NCI-H774 (cell line): ENCODE results near the gene ATG101.

ENCODE experiments used
- DNase-seq: peaks from one replicate; lab custom pipeline; 2025; lab: John Stamatoyannopoulos, UW

The ATG101 gene

DNA sequence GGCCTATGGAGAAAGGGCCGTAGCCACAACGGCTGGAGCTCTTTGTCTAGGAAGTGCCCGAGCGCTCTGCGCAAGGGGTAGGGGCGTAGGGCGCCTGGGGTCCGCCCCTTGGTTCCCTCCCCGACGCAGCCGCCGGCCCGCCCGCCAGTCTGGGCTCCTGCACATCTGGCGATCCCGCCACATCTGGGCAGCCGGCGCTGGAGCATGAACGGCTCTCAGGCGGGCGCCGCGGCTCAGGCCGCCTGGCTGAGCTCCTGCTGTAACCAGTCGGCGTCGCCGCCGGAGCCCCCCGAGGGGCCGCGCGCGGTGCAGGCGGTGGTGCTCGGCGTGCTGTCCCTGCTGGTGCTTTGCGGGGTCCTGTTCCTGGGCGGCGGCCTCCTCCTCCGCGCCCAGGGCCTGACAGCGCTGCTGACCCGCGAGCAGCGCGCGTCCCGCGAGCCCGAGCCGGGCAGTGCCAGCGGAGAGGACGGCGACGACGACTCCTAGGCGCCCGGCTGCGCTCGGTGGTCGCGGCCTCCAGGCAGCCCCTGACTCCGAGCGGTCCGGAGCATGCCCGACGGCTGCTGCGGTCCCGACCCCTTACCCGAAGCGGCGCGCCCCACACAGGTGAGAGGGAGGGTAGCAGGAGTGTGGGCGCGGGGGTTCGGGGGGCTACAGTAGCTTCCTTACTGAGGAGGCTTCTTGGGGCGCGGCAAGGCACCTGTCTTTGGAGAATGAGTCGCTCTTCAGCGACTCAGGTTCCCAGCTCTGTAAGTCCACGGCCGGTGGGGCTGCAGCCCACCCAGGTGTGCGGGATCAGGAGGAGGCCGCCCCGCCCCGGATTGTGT is 10.0 kb downstream of the ATG101 start, which contains the start of gene SMIM41:
SMIM41 (plus strand) TSS at position 129 of the 827 bp plus-strand sequence; CDS start at position 205, 76 bp downstream.
- no peak for DNase-seq

DNA sequence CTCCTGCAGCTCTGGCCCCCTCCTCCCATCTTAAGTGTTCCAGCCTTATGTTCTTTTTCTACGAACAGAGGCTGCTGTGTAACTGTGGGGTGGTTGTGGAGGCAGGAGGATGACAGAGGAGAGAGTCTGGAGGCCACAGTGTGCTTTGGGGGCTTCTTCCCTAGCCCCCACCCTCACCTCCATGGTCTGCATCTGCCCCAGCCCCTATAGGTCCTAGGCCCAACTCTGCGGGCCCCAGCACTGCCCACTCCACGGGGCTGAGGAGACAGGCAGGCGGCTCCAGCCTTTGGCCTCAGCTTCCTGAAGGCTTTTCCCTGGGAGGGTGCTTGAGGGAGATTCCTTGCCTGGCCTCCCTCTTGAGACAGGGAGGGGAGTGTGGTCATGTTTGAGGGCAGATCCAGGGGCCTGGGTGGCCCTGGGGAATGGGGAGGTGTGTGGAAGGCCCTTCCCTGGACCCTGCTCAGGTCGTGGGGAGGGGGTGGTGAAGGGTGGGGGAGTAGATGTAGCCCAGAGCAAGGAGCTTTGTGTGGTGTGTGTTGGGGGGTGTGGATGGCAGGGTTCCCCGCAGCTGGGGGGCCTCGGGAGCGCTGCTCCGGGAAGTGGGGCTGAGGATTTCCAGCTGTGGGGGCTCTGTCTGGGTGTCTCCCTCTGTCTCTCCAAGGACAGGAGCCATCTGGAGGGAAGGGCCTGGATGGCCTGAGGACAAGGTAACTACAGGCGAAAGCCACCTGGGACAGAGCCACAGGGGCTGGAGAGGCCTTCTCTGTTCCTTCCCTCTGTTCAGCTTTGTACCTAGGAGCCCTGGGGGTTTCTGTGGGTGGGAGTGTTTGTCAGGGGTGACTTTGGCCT is 10.8 kb downstream of the ATG101 start:
- no peak for DNase-seq

DNA sequence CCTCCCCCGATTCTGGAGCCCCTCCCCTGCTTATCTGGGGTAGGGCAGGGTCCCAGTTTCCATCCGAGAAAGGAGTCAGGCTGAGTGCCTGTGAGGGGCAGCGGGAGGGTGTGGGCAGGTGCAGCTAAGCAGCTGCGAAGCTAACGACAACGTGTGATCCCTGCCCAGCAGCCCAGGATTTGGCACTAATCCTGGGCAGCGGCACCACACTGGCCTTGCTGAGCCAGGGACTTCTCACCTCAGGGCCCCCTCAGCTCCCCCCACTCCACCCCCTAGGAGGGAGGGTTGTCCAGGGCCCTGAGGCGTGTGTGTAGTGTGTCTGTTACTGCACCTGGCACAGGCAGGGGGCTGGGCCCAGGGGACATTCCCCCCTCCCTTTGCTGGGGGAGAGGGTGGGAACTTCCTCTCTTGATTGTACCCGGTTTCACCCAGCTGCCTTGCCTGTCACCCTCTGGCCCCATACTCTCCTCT is 11.5 kb downstream of the ATG101 start:
- no peak for DNase-seq

DNA sequence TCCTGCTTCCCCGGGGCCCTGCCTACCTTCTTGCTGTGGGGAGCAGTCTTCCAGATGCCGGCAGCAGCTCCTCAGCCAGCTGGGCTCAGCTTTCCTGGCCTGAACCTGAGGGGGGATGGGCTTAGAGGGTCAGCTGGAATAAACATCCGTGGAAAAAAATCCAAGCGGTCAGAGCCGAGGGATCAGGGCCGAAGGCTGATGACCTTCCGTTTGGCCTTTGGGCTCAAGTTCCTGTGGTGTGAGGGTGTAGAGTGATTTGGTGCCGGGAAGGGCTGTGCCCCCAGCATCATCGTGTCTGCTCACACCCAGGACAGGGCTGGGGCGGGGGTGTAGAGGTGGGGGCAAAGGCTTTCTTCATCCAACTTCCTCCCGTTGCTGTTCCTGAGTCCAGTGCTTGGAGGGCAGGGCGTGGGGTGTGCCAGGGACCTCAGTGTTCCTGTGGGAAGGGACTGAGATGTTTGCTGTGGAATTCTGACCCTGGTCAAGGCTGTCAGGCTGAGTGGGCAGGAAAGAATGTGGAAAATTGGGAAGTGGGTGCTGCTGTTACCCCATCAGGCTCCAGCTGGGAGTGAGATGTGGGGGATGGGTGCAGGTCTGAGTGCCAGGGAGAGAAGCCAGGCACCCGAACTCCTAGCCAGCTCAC is 12.4 kb downstream of the ATG101 start:
- no peak for DNase-seq

DNA sequence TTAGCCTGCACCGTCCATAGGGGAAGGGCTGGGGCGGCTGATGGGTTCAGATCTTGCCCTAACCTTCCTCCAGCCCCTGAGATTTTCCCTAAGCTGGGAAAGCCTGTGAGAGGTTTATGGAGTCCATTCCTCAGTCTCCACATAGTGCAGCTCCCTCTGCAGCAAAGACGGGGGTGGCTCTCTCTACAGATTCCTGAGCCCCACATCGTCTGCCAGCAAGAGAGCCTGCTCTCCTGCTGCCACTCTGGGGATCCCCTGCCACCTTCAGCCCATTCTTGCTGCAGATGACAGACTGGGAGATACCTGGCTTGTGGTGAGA is 12.8 kb downstream of the ATG101 start:
- no peak for DNase-seq

DNA sequence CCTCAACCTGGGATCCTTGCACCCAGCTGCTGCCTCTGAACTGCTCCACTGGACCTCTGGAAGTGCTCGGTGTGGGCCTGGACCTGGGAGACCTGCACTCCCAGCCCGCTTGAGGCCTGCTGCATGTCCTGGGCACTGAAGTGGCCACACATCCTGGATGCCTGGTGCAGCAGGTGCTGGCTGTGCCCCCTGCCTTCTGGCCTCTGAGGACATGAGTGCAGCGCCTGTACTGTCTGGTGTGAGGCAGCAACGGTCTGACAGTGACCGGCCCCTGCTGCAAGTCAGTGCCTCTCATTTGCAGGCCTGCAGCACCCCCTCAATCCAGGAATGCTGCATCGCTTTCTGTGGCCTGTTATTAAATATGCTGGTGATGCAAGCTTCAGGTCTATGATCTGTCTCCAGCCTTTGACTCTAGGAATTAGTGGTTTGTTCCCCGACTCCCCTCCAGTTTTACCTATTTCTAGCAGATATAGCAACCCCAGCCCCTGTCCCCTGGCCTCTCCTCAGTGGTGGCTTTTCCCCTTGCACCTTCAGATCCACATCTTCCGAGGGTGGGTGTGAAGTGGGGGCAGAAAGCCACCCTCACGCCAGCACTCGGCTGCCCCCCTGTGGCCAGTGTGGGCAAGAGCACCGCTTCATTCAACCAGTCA is 13.3 kb downstream of the ATG101 start:
- peak; percentile 51 for DNase-seq

DNA sequence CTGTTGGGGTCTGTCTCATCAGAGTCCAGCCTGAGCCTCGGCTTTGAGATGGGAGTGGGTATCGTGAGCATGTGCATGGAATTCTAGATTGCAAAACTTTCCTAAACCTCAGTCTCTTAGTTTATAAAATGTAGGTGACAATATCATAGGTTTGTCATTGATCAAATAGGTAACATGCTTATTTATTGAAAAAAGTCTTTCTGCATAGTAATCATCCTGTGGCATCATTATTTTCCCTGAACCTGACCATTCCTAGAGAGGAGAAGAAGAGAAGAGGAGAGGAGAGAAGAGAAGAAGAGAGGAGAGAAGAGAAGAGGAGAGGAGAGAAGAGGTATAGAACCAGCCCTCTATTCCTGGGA is 13.8 kb downstream of the ATG101 start:
- DNase-seq: no peak

DNA sequence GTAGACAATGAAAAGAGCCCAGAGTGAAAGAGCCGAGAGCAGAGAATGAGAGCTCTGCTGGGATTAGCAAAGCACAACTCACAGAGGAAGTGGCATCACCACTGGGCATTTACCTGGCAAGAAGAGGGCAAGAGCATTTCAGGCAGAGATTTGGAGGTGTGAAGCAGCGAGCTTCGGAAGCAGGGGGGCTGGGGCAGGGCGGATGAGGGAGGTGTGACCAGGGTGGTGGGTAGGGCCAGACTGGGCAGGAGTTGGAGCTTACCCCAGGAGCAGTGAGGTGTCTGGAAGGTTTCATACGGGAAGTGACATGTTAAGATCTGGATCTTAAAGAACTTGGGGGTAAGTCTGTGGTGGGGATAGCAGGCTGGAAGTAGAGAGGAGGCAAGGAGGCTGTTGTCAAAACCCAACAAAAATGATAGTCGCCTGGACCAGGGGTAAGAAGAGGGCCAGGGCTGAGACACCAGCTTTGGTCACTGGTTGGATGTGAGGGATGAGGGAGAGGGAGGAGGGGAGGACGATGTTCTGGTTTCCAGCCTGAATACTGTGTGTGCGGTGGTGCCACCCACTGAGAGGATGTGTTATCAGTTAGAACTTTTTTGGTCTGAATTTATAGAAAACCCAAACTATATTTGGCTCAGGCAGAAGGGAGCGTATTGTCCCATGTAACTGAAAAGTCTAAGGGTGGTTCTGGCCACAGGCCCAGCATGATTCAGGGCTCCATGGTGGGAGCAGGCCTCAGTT is 14.9 kb downstream of the ATG101 start:
- no peak for DNase-seq

DNA sequence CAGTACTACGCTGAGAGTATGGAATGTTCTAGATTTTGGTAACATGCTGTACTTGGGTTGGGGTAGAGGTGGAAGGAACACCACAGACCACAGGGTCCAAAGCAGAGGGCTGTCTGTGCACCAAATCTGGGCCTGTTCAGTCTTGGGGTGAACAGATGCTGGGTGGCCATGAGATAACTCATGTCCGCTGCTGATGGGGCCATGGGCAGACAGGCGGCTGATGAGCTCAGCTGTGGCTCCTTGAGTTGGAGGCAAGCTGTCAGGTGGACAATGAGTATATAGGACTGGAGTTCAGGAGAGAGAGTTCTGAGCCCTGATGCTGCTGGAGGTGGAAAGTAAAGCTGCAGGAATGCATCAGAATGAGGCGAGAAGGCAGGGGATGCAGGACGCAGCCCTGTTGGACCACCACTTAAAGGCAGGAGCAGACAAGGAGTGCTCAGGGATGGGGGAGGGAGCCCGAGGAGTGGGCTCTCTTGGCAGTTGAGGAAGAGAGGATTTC is 16.0 kb downstream of the ATG101 start:
- no peak for DNase-seq

DNA sequence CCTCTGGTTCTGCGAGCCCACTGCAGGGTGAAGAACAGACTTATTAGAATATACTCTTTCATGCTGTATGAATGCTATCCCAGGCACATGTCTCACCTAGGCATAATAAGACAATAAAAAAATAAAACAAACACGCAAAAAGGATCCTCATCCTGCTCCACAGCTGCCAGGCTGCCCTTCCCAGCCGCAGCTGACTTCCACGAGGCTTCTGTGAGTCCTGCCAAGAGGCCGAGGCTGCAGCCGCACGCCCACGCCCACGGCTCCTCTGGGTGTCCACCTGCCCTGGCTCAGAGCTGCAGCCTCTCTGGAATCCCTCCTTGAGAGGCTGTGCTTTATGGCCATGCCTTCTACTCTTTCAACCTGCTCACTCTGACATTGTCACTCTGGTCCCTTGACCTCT is 16.6 kb downstream of the ATG101 start:
- no peak for DNase-seq

DNA sequence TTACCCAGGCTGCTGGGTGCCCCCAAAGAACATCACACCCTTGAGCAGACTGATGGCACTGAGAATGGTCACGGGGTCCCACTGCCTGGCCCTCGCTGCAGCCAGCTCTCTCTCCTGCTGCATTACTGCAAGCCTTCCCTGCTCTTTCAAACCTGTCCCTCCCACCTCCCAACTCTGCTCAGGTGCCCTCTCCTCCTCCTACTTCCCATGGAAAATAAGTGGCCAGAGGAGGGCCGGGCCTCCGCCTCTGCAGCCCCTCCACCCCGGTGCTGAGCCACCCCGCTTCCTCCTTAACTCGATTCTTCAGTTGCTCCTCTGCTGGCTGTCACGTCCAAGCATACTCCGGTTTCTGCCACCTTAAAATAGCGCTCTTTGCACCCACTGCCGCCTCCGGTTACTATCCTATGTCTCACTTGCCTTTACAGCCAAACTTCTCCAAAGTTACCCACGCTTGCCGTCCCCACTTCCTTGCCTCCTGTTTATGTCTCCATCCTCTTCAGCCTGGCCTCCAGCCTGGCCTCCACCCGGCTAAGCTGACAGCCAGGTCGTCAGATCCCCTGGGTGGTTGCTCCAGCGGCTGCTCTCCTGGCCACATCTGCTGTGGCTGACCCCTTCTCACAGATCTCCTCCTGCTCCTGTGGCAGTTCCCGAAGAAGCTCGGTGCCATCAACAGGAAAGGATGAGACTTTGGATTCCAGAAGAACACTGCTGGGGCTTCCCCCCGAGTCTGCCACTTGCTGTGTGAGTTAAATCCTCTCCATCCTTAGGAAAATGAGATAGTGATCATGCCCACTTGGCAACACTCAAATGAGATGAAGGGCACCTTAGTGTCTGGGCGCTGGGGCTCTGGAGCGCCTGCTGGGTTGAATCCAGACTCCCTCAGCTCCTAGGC is 17.4 kb downstream of the ATG101 start:
- DNase-seq: no peak

DNA sequence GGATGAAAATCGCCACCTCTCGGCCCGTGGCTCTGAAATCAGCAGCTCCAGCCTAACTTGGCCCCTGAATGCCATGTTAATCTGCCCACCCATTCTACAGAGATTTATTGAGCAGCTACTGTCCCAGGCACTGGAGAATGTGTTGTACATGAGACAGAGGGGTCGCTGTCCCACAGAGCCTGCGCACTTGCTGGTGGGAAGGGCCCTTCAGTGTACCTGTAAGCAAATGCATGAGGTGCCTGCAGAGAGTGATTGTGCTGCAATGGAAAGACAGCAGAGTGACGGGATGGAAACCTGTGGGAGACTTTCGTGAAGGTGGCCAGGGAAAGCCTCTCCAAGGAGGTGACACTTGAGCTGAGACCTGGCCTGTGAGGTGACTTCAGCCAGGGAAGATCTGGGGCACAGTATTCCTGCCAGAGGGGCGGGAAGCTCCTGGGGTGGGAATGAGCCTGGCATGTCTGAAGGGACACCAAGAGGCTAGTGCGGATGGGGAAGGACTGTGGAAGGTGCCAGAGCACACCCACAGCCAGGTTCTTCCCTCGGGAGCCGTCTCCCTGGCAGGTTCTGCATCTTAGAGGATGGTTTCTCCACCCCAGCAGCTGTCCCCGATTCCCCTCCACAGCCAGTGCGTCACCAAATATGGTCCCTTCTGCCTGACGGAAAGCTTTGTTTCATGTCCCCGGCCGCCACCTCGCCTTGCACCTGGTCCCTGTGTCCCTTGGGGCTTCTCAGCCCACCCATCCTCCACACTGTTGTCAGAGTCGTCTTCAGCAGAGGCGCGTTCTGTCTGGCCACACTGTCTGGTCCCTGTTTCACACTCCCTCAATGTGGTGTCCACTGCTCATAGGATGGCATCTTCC is 18.4 kb downstream of the ATG101 start:
- DNase-seq: no peak

DNA sequence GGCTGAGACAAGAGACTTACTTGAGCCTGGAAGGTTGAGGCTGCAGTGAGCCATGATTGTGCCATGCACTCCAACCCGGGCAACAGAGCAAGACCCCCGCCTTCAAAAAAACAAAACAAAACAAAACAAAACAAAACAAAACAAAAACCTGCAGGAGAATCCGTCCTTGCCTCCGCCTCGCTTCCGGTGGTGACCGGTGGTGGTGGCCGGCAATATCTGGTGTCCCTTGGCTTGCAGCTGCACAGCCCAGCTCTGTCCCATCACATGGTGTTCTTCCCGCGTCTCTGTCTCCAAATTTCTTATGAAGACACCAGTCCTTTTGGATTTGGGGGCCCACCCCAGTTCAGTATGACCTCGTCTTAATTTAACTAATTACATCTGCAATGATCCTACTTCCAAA is 19.7 kb downstream of the ATG101 start:
- DNase-seq: no peak

DNA sequence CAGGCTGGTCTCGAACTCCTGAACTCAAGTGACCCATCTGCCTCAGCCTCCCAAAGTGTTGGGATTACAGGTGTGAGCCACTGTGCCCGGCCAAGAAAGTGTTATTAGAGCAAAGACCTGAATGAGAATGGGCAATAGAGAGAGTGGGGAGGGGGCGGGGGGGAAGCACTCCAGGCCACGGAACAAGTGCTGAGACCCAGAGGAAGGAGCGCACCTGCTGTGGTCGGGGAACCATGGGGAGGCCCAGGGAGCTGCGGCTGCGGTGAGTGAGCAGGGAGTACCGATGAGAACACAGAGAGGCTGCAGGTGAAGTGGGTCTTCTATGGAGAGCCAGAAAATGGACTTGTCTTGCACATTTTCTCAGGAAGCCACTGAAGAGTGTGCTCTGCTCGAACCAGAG is 20.5 kb downstream of the ATG101 start:
- no peak for DNase-seq

DNA sequence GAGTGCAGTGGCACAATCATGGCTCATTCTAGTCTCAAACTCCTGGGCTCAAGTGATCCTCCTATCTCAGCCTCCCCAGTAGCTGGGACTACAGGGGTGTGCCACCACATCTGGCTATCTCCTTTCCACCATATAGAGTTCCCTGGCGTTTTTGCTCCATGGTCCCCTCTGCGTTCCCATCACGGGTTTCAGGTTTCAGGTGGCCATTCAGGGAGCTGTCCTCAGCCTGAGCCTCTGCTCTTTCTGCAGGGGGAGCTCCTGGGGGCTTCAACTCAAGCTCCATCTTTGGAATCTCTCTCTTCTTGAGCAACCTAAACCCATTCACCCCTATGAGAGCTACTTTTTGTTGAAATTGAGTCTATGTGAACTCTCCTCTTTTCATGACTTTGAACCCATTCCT is 21.3 kb downstream of the ATG101 start:
- no peak for DNase-seq

DNA sequence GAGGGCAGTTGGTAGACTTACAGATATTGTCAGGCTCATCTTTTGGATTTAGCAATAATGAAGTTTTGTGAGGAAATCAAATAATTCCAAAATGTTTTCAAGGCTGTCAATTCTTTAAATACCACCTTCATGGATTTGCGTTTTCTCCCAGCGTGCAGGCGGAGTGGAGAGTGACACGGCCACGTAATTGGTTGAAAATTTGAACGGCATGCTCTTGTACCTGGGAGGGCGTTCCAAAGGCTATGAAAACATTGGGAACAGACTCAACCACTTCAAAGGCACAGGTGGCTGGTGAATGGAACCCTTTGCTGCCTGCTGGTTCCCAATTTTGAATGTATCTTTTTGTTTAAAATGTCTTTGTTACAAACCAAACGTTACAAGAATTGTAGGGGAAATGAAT is 22.1 kb downstream of the ATG101 start:
- peak; percentile 59 for DNase-seq

DNA sequence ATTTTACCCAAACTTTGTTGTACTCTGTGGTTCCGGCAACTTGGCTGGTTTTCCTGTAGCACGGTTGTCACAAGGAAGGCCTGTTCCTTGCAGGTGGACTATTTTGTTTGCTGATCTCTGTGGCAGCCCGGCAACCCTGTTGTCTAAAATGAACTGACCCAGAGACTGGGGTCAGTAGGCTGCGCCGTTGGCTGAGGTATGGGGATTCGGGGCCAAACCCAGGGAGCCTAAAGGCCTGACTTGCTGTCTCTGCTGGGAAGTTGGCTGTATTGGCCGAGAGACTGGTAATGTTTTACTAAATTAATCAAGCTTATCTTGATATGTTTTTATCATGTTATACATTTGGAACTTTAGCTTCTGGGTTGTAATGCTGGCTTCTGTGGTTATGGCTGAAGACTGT is 23.6 kb downstream of the ATG101 start:
- no peak for DNase-seq

DNA sequence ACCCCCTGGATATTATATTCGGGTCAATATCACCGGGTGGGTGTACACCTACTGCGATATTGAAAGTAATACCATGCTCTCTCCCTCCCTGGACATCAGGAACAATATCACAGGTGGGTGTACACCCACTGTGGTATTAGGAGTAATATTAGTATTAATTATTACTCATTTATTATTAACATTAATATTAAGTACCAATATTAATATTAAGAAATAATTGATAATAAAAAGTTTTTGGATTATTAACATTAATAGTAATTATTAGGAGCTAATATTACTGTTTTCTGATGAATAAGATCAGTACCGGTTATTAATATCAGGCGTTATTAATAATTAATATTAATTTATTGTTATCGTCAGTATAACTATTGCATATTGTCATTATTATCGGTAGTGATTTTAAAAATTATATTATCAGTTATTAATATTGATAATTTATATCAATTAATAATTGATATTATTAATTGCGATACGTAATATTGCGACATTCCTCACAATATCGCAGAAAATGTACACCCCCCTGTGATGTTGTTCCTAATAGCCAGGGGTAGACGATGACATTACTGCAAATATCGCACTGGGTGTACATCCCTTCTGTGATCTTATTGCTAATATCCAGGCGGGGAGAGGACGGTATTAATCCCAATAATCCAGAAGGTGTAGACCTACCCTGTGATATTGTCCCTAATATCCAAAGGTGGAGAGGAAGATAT is 26.7 kb downstream of the ATG101 start:
- no peak for DNase-seq
